Activated effector memory CD4-positive, alpha-beta T cell treated with anti-CD3 and anti-CD28 coated beads, Interleukin-2, amount 50 U/mL, for 16 hours (primary cell): Measurements from ENCODE around the gene MED15.
"Not testable (repeated sequence)": the region's sequence is repeated elsewhere in the genome, so short reads cannot be mapped to it uniquely, and the experiment has no call there.

Source experiments
- DNase-seq: peaks from one replicate; pipeline ENCODE4 v3.0.0-alpha.2; 2020

Gene MED15

GRCh38 chr22:20587206-20587958, 80.0 kb downstream of the MED15 start:
- DNase-seq: no peak

GRCh38 chr22:20588092-20588842, 80.9 kb downstream of the MED15 start:
- DNase-seq: no peak

- no peak for DNase-seq
Measured at GRCh38 chr22:20588843-20589581, 81.6 kb downstream of the MED15 start.

GRCh38 chr22:20589614-20590476, 82.4 kb downstream of the MED15 start:
- DNase-seq: no peak

- DNase-seq: no peak
Measured at GRCh38 chr22:20590477-20591294, 83.3 kb downstream of the MED15 start.

GRCh38 chr22:20591295-20591645, 83.9 kb downstream of the MED15 start:
- DNase-seq: no peak

- no peak for DNase-seq
Measured at GRCh38 chr22:20591660-20592310, 84.4 kb downstream of the MED15 start.

- not testable (repeated sequence) for DNase-seq
Measured at GRCh38 chr22:20594038-20594437, 86.6 kb downstream of the MED15 start.

- DNase-seq: not testable (repeated sequence)
Measured at GRCh38 chr22:20594486-20594885, 87.1 kb downstream of the MED15 start.

GRCh38 chr22:20595461-20595860, 88.1 kb downstream of the MED15 start:
- no peak for DNase-seq

- no peak for DNase-seq
Measured at GRCh38 chr22:20599117-20599516, 91.7 kb downstream of the MED15 start.

GRCh38 chr22:20600137-20600673, 92.8 kb downstream of the MED15 start:
- DNase-seq: no peak

GRCh38 chr22:20601308-20601707, 93.9 kb downstream of the MED15 start:
- no peak for DNase-seq

- DNase-seq: no peak
Measured at GRCh38 chr22:20602609-20603164, 95.3 kb downstream of the MED15 start.

GRCh38 chr22:20604092-20604747, 96.8 kb downstream of the MED15 start:
- no peak for DNase-seq

GRCh38 chr22:20604776-20605221, 97.4 kb downstream of the MED15 start:
- DNase-seq: no peak

- no peak for DNase-seq
Measured at GRCh38 chr22:20605328-20605727, 97.9 kb downstream of the MED15 start.

- peak; percentile 86 for DNase-seq
Measured at GRCh38 chr22:20606041-20606783, 98.8 kb downstream of the MED15 start.

- no peak for DNase-seq
Measured at GRCh38 chr22:20606784-20607128, 99.3 kb downstream of the MED15 start.
